Keratinocyte (primary cell): ENCODE data around the gene ESD. TPM values are rescaled to one million over a fixed set of nuclear protein-coding genes. Genes with fewer than 3 reads are reported as not detected.

Source experiments
- DNase-seq: peaks from one replicate; pipeline ENCODE4 v3.0.0-alpha.2; 2011; ENCODE audit warnings: low read depth, missing footprints, low spot score
- FAIRE-seq: peaks from 2 replicates; lab custom pipeline; 2011; peaks lifted over from hg19 to GRCh38; lab: Jason Lieb, UNC
- H2AFZ ChIP-seq: 2 replicates; pipeline ENCODE4 v1.6.0; 2012; ENCODE audit warnings: low read length, control low read depth, inconsistent platforms; ENCODE audit not compliant: control insufficient read depth
- H3K27ac ChIP-seq: 2 replicates; pipeline ENCODE4 v1.5.1; 2011; ENCODE audit warnings: low read length; ENCODE audit not compliant: control insufficient read depth, insufficient read depth
- H3K27me3 ChIP-seq: 3 replicates; pipeline ENCODE4 v1.6.0; 2011; ENCODE audit warnings: low read length; ENCODE audit not compliant: control insufficient read depth, insufficient read depth; ENCODE audit errors: extremely low read depth
- H3K36me3 ChIP-seq, 2 experiments: 2 replicates in 1 of 2; 3 replicates in 1 of 2; pipeline ENCODE4 v1.5.1; 2011; ENCODE audit warnings: low read length in 2 of 2, mild to moderate bottlenecking in 1 of 2; ENCODE audit not compliant: control insufficient read depth in 2 of 2, insufficient read depth in 2 of 2; ENCODE audit errors: extremely low read depth in 1 of 2
- H3K4me1 ChIP-seq: 3 replicates; pipeline ENCODE4 v1.5.1; 2011; ENCODE audit warnings: low read length; ENCODE audit not compliant: control insufficient read depth, insufficient read depth; ENCODE audit errors: extremely low read depth
- H3K4me2 ChIP-seq: 3 replicates; pipeline ENCODE4 v1.6.0; 2011; ENCODE audit warnings: low read depth, low read length; ENCODE audit not compliant: control insufficient read depth, insufficient read depth; ENCODE audit errors: extremely low read depth
- H3K4me3 ChIP-seq, 3 experiments: fragments of 200-600 bp in 1 of 3; sonication (generic) in 1 of 3; 2 replicates in 2 of 3; 3 replicates in 1 of 3; pipeline ENCODE4 v1.5.1; 2011 to 2016; ENCODE audit warnings: low read length in 3 of 3, mild to moderate bottlenecking in 3 of 3, control low read depth in 2 of 3, inconsistent platforms in 1 of 3, low read depth in 1 of 3, mixed read lengths in 1 of 3, mixed run types in 1 of 3, moderate library complexity in 1 of 3; ENCODE audit not compliant: control insufficient read depth in 2 of 3, insufficient read depth in 2 of 3; ENCODE audit errors: extremely low read depth in 1 of 3
- H3K79me2 ChIP-seq: 2 replicates; pipeline ENCODE4 v1.6.0; 2012; ENCODE audit warnings: low read length; ENCODE audit not compliant: control insufficient read depth, insufficient read depth
- H3K9ac ChIP-seq: 3 replicates; pipeline ENCODE4 v1.6.0; 2011; ENCODE audit warnings: low read length; ENCODE audit not compliant: control insufficient read depth, insufficient read depth; ENCODE audit errors: extremely low read depth
- H3K9me1 ChIP-seq: 3 replicates; pipeline ENCODE4 v1.6.0; 2011; ENCODE audit warnings: low read length; ENCODE audit not compliant: control insufficient read depth, insufficient read depth; ENCODE audit errors: extremely low read depth
- H3K9me3 ChIP-seq: 2 replicates; pipeline ENCODE4 v1.5.1; 2012; ENCODE audit warnings: low read depth, low read length; ENCODE audit not compliant: control insufficient read depth
- H4K20me1 ChIP-seq: 3 replicates; pipeline ENCODE4 v1.6.0; 2011; ENCODE audit warnings: low read length; ENCODE audit not compliant: control insufficient read depth, insufficient read depth; ENCODE audit errors: extremely low read depth
- EZH2 ChIP-seq: IDR thresholded peaks from one replicate; pipeline ENCODE4 v1.6.1; 2012; ENCODE audit warnings: inconsistent platforms, mild to moderate bottlenecking, low read length, moderate library complexity
- dilution Hi-C: fragments of 300-500 bp; cut with MboI; formaldehyde crosslinking; loops from one replicate; pipeline ENCODE4 v1.7.0; 2020; ENCODE audit warnings: low sequenced_read_pairs; ENCODE audit not compliant: extremely low pct_ligation_motif_present
- polyA plus RNA-seq, 5 experiments: library from polyadenylated mRNA; depleted of rRNA in 3 of 5; stranded (reverse) in 3 of 5; stranded (forward) in 1 of 5; unstranded in 1 of 5; fragments of >200 nt; gene quantifications; 1 replicate in 1 of 5; 2 replicates in 3 of 5; 3 replicates in 1 of 5; pipeline versions ENCODE4 v1.2.1 to v1.2.3, GENCODE V29; 2011 to 2012; ENCODE audit warnings: missing spikeins in 2 of 5, low read depth in 1 of 5, low replicate concordance in 1 of 5
- TF ChIP-seq, protein P1 (sequence below), 3 experiments: IDR thresholded peaks in 1 of 3; conservative IDR thresholded peaks in 1 of 3; optimal IDR thresholded peaks in 1 of 3; 2 replicates in 2 of 3; 3 replicates in 1 of 3; pipeline versions ENCODE3 to v1.5.1; 2011; ENCODE audit warnings: low read length in 3 of 3, mild to moderate bottlenecking in 3 of 3, moderate library complexity in 2 of 3, control low read depth in 1 of 3, inconsistent platforms in 1 of 3; ENCODE audit not compliant: insufficient read depth in 2 of 3; ENCODE audit errors: extremely low read depth in 1 of 3

The ESD gene
- polyA plus RNA-seq, 1 donor (not counting 4 experiments of a cell fraction or from before 2014, with no cell fraction given), result 181 TPM

DNA sequence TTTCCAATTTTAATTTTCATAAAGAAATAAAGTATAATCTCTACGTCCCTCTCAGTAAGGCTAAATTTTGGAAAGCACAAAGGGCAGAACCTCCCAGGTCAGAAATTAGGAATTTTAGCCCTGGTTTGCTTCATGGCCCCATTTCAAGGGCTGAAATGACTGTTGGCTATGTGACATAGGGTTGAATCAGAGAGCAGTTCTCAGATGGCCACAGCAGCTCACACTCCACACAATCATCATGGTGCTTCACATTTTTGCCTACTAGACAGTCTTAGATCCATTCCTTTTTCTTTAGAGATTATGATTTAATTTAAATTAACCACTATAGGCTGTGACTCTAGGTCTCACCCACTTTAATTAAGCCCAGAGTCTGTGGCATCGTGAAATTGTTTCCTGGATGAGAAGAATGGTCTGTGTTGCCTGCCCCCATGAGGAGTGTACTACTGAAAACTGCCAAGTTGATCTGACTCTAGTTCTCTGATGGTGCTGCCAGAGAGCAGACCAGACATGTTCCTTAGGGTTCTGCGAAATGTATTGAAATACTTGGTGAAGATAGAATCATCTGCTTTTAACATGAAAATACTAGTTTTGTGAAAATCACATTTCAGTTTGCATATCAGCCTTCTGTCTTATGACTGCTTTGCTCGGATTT lies 57.4 kb downstream of the ESD start:
- Histone ChIP-seq H3K27ac (no peak overlapping the region), H3K4me3 (no peak overlapping the region), H2AFZ (no peak overlapping the region), H3K9me1 (no peaks in the 10 kb centered on the region), H3K4me2 (no peak overlapping the region), H4K20me1 (no peaks in the 10 kb centered on the region), H3K36me3 (peaks cover 6 to 10% of the 10 kb centered on the region in 2 experiments), H3K79me2 (no peaks in the 10 kb centered on the region), H3K4me1 (peaks cover 5% of the 10 kb centered on the region), H3K9ac (no peak overlapping the region), H3K27me3 (no peaks in the 10 kb centered on the region), H3K9me3 (no peaks in the 10 kb centered on the region)
- TF ChIP-seq, protein P1, sequence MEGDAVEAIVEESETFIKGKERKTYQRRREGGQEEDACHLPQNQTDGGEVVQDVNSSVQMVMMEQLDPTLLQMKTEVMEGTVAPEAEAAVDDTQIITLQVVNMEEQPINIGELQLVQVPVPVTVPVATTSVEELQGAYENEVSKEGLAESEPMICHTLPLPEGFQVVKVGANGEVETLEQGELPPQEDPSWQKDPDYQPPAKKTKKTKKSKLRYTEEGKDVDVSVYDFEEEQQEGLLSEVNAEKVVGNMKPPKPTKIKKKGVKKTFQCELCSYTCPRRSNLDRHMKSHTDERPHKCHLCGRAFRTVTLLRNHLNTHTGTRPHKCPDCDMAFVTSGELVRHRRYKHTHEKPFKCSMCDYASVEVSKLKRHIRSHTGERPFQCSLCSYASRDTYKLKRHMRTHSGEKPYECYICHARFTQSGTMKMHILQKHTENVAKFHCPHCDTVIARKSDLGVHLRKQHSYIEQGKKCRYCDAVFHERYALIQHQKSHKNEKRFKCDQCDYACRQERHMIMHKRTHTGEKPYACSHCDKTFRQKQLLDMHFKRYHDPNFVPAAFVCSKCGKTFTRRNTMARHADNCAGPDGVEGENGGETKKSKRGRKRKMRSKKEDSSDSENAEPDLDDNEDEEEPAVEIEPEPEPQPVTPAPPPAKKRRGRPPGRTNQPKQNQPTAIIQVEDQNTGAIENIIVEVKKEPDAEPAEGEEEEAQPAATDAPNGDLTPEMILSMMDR (optimal IDR thresholded peaks at IDR 0.05 in 1 of 3, IDR thresholded peaks at IDR 0.05 in 1 of 3, conservative IDR thresholded peaks at IDR 0.05 in 1 of 3; ENCODE audit: extremely low read depth in 1 of 3, insufficient read depth in 2 of 3, low read length in 3 of 3), result no peak
- no peak for TF ChIP-seq EZH2
- dilution Hi-C loops, result no loop called here
- DNase-seq, result no peak
- no peak for FAIRE-seq

DNA sequence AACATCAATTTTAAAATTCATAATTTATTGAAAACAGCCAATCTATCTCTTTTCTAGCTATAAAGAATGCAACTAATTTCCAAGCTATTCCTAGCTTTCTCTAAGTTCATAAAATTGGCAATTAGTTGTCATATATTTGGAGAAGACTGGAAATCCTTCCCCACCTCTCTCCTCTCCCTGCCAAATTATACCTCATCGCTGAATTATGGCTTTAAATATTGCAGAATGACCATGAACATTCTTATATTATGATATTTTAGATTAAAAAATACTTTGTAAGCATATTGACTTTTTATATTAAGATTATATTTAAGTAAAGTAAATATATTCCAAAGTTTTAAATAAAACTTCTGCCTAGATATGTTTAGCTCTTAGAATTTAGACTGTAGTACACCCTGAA lies 58.2 kb downstream of the ESD start:
- Histone ChIP-seq H3K4me2 (no peak overlapping the region), H3K27ac (no peak overlapping the region), H3K36me3 (peaks cover 6% of the 10 kb centered on the region in 2 experiments), H2AFZ (no peak overlapping the region), H3K27me3 (no peaks in the 10 kb centered on the region), H3K79me2 (no peaks in the 10 kb centered on the region), H4K20me1 (no peaks in the 10 kb centered on the region), H3K9ac (no peak overlapping the region), H3K9me1 (no peaks in the 10 kb centered on the region), H3K4me3 (no peak overlapping the region), H3K9me3 (no peaks in the 10 kb centered on the region), H3K4me1 (peaks cover 5% of the 10 kb centered on the region)
- dilution Hi-C loops, result no loop called here
- no peak for DNase-seq
- no peak for FAIRE-seq
- TF ChIP-seq EZH2, result no peak
- TF ChIP-seq, protein P1 (optimal IDR thresholded peaks at IDR 0.05 in 1 of 3, IDR thresholded peaks at IDR 0.05 in 1 of 3, conservative IDR thresholded peaks at IDR 0.05 in 1 of 3; ENCODE audit: extremely low read depth in 1 of 3, insufficient read depth in 2 of 3, low read length in 3 of 3), result no peak
